Measurements from ENCODE around the gene PARD3B. TPM values are rescaled to one million over a fixed set of nuclear protein-coding genes. Genes with fewer than 3 reads are reported as not detected.

Gene PARD3B
- total and polyA plus RNA-seq, 7 donors, result 3.2 to 64.0 (median 42.5) TPM

GRCh38 chr2:204686406-204686805 is 141.1 kb downstream of the PARD3B start:
- Histone ChIP-seq H3K27me3 (no peaks in the 10 kb centered on the region), H3K27ac (peak overlapping the region in 3 of 4 donors; percentile 19 to 63 (median 62)), H3K4me3 (no peak overlapping the region), H3K9me3 (no peaks in the 10 kb centered on the region), H3K36me3 (no peaks in the 10 kb centered on the region), H3K4me1 (peaks cover 0 to 54% (median 40%) of the 10 kb centered on the region in 4 donors)
- DNase-seq, result no peak
- intact Hi-C loops (cut with DNase I), result no loop called here
- 84 to 88% methylated on average over 3 of the region's 3 CpGs for WGBS, 2 donors
- TF ChIP-seq CTCF (IDR thresholded peaks at IDR 0.05), result no peak
- TF ChIP-seq EP300 (IDR thresholded peaks at IDR 0.05), result no peak
- no peak for TF ChIP-seq POLR2AphosphoS5 (IDR thresholded peaks at IDR 0.05)
- TF ChIP-seq POLR2A (IDR thresholded peaks at IDR 0.05), result no peak

GRCh38 chr2:204687776-204688175 is 142.5 kb downstream of the PARD3B start:
- TF ChIP-seq CTCF (IDR thresholded peaks at IDR 0.05) (no peak), POLR2AphosphoS5 (IDR thresholded peaks at IDR 0.05) (no peak)
- intact Hi-C loops (cut with DNase I), result loop anchor here (2.0 kb wide), 2 partner anchors 141 to 235 kb away; no protein-coding TSS in a partner anchor
- no peak overlapping the region for H3K4me3 ChIP-seq
- H3K4me1 ChIP-seq, result peaks cover 0 to 57% (median 36%) of the 10 kb centered on the region in 4 donors
- H3K9me3 ChIP-seq, result no peaks in the 10 kb centered on the region
- 78 to 83% methylated on average over 2 of the region's 2 CpGs for WGBS, 2 donors
- no peaks in the 10 kb centered on the region for H3K27me3 ChIP-seq
- H3K36me3 ChIP-seq, result no peaks in the 10 kb centered on the region
- DNase-seq, result no peak
- H3K27ac ChIP-seq, result peak overlapping the region in 2 of 4 donors; percentile 62 to 63

GRCh38 chr2:204691911-204692510 is 146.7 kb downstream of the PARD3B start:
- 58 to 79% methylated on average over 2 of the region's 2 CpGs for WGBS, 2 donors
- Histone ChIP-seq H3K9me3 (no peaks in the 10 kb centered on the region), H3K36me3 (no peaks in the 10 kb centered on the region), H3K27me3 (no peaks in the 10 kb centered on the region), H3K27ac (peak overlapping the region in 2 of 4 donors; percentile 3 to 8), H3K4me3 (no peak overlapping the region), H3K4me1 (peaks cover 0 to 56% (median 35%) of the 10 kb centered on the region in 4 donors)
- intact Hi-C loops (cut with DNase I), result loop anchor here (2.0 to 10.0 kb wide), 3 partner anchors 367 to 990 kb away; partner anchors contain the start of gene NRP2
- TF ChIP-seq CTCF (IDR thresholded peaks at IDR 0.05) (peak; percentile 47 to 74 (median 64)), EP300 (IDR thresholded peaks at IDR 0.05) (peak in 1 of 4 donors; percentile 28), POLR2A (IDR thresholded peaks at IDR 0.05) (no peak), POLR2AphosphoS5 (IDR thresholded peaks at IDR 0.05) (peak in 3 of 4 donors; percentile 17 to 56 (median 50))
- DNase-seq, result peak; percentile 75

- no peak for DNase-seq
- intact Hi-C loops (cut with DNase I), result loop anchor here (2.0 to 10.0 kb wide), 3 partner anchors 368 to 990 kb away; partner anchors contain the start of gene NRP2
- peaks cover 0 to 48% (median 29%) of the 10 kb centered on the region in 4 donors for H3K4me1 ChIP-seq
- peak overlapping the region in 2 of 4 donors; percentile 8 to 21 for H3K27ac ChIP-seq
- H3K9me3 ChIP-seq, result no peaks in the 10 kb centered on the region
- 65 to 72% methylated on average over 2 of the region's 2 CpGs for WGBS, 2 donors
- TF ChIP-seq CTCF (IDR thresholded peaks at IDR 0.05) (no peak), EP300 (IDR thresholded peaks at IDR 0.05) (no peak), POLR2AphosphoS5 (IDR thresholded peaks at IDR 0.05) (no peak), POLR2A (IDR thresholded peaks at IDR 0.05) (no peak)
- no peaks in the 10 kb centered on the region for H3K36me3 ChIP-seq
- H3K27me3 ChIP-seq, result no peaks in the 10 kb centered on the region
- H3K4me3 ChIP-seq, result no peak overlapping the region
These were observed 147.5 kb downstream of the PARD3B start for GRCh38 chr2:204692790-204693189.

Data from sigmoid colon (tissue), 7 donors.